Measurements from ENCODE around the gene ARHGAP26.
A peak's percentile ranks its signal among the peaks of the same experiment; 100 is the strongest.

Gene ARHGAP26

DNA sequence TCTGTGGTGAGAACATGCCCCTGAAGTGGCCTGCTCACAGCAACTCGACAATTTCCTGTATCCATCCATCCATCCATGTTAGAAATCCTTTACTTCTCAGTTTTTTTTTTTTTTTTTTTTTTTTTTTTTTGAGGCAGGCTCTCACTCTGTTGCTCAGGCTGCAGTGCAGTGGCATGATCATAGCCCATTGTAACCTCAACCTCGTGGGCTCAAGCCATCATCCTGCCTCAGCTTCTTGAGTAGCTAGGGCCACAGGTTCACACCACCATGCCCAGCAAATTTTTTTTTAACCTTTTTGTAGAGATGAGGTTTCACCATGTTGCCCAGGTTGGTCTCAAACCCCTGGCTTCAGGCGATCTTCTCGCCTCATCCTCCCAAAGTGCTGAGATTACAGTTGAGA, 259.1 kb downstream of the ARHGAP26 start:
- H3K4me3 ChIP-seq (replicated peaks; ENCODE audit: low read depth, low read length): no peak overlapping the region
- TF ChIP-seq, protein P1, sequence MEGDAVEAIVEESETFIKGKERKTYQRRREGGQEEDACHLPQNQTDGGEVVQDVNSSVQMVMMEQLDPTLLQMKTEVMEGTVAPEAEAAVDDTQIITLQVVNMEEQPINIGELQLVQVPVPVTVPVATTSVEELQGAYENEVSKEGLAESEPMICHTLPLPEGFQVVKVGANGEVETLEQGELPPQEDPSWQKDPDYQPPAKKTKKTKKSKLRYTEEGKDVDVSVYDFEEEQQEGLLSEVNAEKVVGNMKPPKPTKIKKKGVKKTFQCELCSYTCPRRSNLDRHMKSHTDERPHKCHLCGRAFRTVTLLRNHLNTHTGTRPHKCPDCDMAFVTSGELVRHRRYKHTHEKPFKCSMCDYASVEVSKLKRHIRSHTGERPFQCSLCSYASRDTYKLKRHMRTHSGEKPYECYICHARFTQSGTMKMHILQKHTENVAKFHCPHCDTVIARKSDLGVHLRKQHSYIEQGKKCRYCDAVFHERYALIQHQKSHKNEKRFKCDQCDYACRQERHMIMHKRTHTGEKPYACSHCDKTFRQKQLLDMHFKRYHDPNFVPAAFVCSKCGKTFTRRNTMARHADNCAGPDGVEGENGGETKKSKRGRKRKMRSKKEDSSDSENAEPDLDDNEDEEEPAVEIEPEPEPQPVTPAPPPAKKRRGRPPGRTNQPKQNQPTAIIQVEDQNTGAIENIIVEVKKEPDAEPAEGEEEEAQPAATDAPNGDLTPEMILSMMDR (IDR thresholded peaks at IDR 0.05; ENCODE audit: low read length, missing control alignments): no peak
- no peak for DNase-seq (ENCODE audit: low read depth)

DNA sequence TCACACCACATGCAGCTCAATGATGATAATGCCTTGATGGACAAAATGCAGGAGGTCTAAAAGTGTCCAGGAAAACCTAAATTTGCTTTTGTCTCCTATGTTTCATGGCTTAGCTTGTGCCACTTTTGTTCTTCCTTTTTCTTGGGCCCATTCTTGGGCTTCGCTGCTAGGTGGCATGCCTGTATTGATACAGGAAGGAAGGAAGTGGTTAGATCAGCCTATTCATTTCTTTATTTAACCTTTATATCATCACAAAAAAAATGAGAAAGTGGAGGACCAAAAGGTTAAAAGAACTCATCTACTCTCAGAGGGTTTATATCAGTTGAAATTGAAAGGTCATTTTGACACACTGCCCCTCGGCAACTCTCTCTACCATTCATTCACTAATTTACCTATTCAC, 260.2 kb downstream of the ARHGAP26 start:
- no peak overlapping the region for H3K4me3 ChIP-seq (replicated peaks; ENCODE audit: low read depth, low read length)
- TF ChIP-seq, protein P1 (IDR thresholded peaks at IDR 0.05; ENCODE audit: low read length, missing control alignments): no peak
- DNase-seq (ENCODE audit: low read depth): no peak

GRCh38 chr5:143031781-143032580, 261.8 kb downstream of the ARHGAP26 start:
- no peak for DNase-seq (ENCODE audit: low read depth)
- TF ChIP-seq, protein P1 (IDR thresholded peaks at IDR 0.05; ENCODE audit: low read length, missing control alignments): no peak

DNA sequence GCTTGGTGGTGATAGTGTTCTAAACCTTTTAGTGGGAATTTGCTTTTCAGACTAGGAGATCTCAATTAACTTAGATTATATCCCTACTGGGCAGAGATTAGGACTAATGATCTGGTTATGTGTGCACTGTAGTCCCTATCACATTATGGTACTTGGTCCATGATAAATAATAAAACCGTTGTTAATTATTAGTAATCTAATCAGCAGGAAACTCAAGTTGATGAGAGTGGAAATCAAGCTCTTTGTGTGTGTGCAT, 262.3 kb downstream of the ARHGAP26 start:
- TF ChIP-seq, protein P1 (IDR thresholded peaks at IDR 0.05; ENCODE audit: low read length, missing control alignments): no peak
- no peak overlapping the region for H3K4me3 ChIP-seq (replicated peaks; ENCODE audit: low read depth, low read length)
- DNase-seq (ENCODE audit: low read depth): no peak

More at GRCh38 chr5:143031781-143032580, 261.8 kb downstream of the ARHGAP26 start:
- H3K4me3 ChIP-seq (replicated peaks; ENCODE audit: low read depth, low read length): no peak overlapping the region

DNA sequence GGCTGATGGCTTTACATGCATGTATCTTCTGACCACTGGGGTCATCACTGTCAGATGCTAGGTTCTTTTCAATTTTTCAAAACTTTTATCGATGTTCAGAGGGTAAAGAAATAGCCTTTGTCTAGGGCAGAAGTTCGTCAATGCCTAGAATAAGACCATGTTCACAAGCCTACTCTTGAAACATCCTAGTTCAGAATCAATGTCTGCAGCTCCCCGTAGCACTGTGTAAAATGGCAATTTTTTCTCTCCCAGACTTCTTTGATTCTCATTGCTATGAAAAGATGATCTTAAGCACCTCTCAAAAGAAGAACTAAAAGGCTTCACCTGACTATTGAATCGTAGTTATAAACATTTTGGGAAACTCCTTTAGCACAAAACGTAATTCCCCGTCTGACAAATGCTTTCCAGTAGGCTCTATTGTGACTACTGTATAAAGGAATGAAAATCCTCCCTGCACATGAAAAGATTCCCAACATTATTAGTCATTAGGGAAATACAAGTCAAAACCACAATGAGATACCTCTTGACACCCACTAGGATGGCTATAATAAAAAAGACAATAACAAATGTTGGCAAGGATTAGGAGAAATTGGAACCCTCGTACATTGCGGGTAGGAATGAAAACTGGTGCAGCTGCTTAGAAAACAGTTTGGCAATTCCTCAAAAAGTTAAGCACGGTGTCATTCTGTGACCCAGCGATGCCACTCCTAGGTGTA, 263.5 kb downstream of the ARHGAP26 start:
- TF ChIP-seq, protein P1 (IDR thresholded peaks at IDR 0.05; ENCODE audit: low read length, missing control alignments): no peak
- peak; percentile 88 for DNase-seq (ENCODE audit: low read depth)
- H3K4me3 ChIP-seq (replicated peaks; ENCODE audit: low read depth, low read length): no peak overlapping the region

DNA sequence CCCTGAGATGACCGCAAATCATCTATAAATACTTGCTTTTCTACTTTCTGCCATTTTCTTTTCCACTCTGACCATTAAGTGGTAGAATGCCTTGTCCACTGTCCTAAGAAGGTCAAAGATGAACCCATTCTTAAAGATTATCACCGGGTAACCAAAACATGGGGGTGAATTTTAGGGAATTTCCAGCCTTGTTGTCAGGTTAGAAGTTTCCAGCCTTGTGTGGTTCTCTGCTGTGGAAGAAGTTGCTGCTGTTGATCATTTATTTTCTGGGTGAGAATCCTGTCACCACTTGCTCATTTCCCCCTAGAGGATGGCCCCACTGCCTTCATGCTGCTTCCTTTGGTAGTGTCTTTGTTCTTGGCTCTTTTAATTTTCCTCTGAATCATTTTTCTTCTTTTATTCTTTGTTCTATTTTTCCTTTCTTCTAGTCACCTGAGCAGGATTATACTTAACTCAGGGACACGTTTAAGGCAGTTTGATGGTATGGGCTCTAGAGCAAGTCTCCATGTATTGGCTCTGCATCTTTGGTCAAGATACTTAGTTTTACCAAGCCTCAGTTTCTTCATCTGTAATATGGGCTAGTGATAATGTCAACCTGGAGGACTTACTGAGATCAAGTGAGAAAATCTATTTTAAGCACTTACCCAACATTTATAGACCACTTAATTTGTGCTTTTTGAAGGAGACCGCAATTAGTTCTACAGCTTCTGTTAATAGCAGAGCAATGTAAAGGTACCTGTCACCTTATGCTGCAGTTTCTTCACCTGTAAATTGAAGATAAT, 266.2 kb downstream of the ARHGAP26 start:
- no peak overlapping the region for H3K4me3 ChIP-seq (replicated peaks; ENCODE audit: low read depth, low read length)
- no peak for DNase-seq (ENCODE audit: low read depth)
- TF ChIP-seq, protein P1 (IDR thresholded peaks at IDR 0.05; ENCODE audit: low read length, missing control alignments): no peak

Data from fibroblast of pulmonary artery (primary cell).